ENCODE results near the gene MAP3K6. TPM values are rescaled to one million over a fixed set of nuclear protein-coding genes. Genes with fewer than 3 reads are reported as not detected.
A peak's percentile ranks its signal among the peaks of the same experiment; 100 is the strongest.

Gene MAP3K6
- total RNA-seq, 1 donor from 2014 or later, result 46.6 TPM

GRCh38 chr1:27361553-27361952 is 5.2 kb downstream of the MAP3K6 start:
- DNase-seq, result no peak
- no peak for ATAC-seq
- intact Hi-C loops (cut with micrococcal nuclease), result no loop called here

DNA sequence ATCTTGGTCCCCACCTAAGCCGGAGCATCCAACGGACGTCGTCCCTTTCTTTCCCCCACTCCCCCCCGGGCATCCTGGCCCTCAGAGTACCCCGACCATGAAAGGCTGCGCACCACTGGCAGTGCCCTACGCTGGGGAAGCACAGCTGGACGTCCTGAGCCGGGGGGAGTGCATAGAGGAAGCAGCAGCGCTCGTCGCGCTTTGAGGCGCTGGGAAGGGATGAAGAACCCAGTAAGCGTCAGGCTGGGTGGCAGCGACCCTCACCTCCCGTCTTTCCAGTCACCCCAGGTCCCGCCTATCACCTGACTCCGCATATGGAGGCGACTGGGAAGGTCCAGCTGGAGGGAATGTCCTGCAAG is 5.7 kb downstream of the MAP3K6 start:
- no peak for DNase-seq
- ATAC-seq, result no peak
- intact Hi-C loops (cut with micrococcal nuclease), result no loop called here

GRCh38 chr1:27360159-27361043 is 6.4 kb downstream of the MAP3K6 start:
- peak; percentile 72 for DNase-seq
- intact Hi-C loops (cut with micrococcal nuclease), result no loop called here
- ATAC-seq, result peak; percentile 6

DNA sequence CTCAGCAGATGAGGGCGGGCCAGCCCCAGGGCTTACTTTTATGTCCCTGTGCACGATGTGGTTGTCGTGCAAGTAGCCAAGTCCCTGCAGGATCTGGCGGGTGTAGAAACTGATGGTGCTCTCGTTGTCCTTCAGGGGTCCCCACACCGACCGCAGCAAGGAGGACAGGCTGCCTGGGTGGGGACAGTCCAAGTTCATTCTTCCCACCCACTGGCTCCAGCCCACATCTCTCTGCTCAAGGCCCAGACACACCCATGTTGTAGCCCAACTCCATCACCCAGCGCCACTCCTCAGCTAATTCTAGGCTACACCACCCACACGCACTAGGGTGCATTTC is 7.0 kb downstream of the MAP3K6 start:
- intact Hi-C loops (cut with micrococcal nuclease), result no loop called here
- no peak for ATAC-seq
- DNase-seq, result no peak

- no peak for DNase-seq
- intact Hi-C loops (cut with micrococcal nuclease), result no loop called here
- no peak for ATAC-seq
Observed at GRCh38 chr1:27358928-27359313, 7.8 kb downstream of the MAP3K6 start.

- intact Hi-C loops (cut with micrococcal nuclease), result no loop called here
- DNase-seq (no peak), ATAC-seq (no peak)
Observed at GRCh38 chr1:27358038-27358927, 8.5 kb downstream of the MAP3K6 start.

GRCh38 chr1:27357281-27358037 is 9.3 kb downstream of the MAP3K6 start:
- ATAC-seq, result peak; percentile 72
- intact Hi-C loops (cut with micrococcal nuclease), result no loop called here
- DNase-seq, result peak; percentile 86

DNA sequence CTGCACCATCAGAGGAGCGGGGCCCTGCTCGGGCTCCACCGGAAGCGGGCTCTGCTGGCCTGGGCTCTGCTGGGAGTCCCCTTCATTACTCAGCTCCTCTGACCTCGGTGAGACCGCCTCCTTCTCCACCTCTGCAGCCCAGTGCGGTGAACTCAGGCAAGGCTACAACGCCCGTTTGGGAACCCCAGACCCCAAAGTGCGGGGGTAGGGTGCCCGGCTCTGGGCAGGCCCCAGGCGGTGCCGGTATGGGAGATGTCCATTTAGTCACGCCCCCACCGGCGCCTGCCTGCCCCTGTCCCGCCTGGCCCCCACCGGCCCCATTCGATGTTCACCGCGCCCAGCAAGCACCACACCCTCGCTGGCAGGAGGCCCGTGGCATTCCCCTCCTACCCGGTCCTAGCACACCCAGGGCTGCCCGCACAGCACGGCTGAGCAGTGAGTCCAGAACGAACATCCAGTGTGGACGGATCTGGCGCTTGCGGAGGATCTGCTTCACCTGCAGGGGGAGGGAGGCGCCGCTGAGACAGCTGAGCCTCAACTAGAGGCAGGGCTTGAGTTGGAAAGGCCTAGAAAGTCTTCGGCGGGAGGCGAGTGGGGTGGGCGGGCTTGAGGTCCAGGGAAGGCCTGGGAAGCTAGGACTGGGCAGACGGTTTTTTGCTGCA is 10.0 kb downstream of the MAP3K6 start:
- DNase-seq (no peak), ATAC-seq (no peak)
- intact Hi-C loops (cut with micrococcal nuclease), result no loop called here

- intact Hi-C loops (cut with micrococcal nuclease), result no loop called here
- no peak for DNase-seq
- no peak for ATAC-seq
Observed at GRCh38 chr1:27356277-27356618, 10.5 kb downstream of the MAP3K6 start.

- DNase-seq (no peak), ATAC-seq (no peak)
- intact Hi-C loops (cut with micrococcal nuclease), result no loop called here
Observed at GRCh38 chr1:27355683-27356082, 11.1 kb downstream of the MAP3K6 start.

GRCh38 chr1:27353629-27354028 is 13.1 kb downstream of the MAP3K6 start:
- intact Hi-C loops (cut with micrococcal nuclease), result no loop called here
- ATAC-seq (no peak), DNase-seq (no peak)

DNA sequence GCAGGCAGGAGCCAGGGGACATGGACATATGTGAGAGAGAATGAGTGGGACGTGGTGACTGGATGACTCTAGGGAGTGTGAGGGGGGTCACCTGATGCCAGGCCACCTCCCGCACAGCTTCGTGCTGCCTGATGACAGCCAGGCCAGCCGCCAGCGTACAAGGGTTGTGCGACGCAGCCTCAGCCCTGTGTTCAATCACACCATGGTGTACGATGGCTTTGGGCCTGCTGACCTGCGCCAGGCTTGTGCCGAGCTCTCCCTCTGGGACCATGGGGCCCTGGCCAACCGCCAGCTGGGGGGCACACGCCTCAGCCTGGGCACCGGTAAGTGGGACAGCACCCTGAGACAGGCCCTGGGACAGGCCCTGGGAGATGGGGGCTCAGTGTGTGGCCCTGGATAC is 13.6 kb downstream of the MAP3K6 start:
- intact Hi-C loops (cut with micrococcal nuclease), result no loop called here
- DNase-seq, result peak; percentile 67
- ATAC-seq, result no peak

GRCh38 chr1:27351541-27352107 is 15.1 kb downstream of the MAP3K6 start:
- no peak for ATAC-seq
- DNase-seq, result no peak
- intact Hi-C loops (cut with micrococcal nuclease), result no loop called here

DNA sequence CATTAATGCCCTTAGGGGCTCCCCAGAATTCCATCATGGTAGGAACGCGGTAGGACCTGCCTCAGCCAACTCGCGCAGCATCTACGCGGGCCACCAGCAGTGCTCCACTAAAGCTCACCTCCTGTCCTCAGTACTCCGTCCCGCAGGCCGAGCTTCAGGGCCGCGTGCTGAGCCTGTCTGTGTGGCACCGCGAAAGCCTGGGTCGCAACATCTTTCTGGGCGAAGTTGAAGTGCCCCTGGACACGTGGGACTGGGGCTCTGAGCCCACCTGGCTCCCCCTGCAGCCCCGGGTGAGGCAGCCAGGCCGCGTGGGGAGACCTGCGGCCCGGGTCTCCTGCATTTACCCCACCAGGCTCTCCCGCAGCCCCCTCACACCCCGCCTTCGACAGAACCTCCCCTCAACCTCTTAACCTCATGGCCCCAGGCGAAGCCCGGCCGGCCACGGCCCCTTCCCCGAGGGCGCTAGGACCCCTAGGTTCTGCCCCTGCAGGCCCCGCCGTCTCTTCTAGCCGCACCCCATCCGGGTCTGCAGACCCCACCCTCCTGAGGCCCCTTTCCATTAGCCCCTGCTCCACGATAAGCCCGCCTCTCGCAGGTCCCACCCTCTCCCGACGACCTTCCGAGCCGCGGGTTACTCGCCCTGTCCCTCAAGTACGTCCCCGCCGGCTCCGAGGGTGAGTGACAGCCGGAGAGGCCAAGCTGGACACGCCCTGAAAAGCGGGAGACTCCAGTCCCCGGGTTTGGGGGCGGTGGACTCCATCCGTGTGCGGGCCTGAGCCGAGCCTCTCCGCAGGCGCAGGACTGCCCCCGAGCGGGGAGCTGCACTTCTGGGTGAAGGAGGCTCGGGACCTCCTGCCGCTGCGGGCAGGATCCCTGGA is 15.9 kb downstream of the MAP3K6 start:
- intact Hi-C loops (cut with micrococcal nuclease), result no loop called here
- DNase-seq (peak; percentile 79), ATAC-seq (peak; percentile 57)

DNA sequence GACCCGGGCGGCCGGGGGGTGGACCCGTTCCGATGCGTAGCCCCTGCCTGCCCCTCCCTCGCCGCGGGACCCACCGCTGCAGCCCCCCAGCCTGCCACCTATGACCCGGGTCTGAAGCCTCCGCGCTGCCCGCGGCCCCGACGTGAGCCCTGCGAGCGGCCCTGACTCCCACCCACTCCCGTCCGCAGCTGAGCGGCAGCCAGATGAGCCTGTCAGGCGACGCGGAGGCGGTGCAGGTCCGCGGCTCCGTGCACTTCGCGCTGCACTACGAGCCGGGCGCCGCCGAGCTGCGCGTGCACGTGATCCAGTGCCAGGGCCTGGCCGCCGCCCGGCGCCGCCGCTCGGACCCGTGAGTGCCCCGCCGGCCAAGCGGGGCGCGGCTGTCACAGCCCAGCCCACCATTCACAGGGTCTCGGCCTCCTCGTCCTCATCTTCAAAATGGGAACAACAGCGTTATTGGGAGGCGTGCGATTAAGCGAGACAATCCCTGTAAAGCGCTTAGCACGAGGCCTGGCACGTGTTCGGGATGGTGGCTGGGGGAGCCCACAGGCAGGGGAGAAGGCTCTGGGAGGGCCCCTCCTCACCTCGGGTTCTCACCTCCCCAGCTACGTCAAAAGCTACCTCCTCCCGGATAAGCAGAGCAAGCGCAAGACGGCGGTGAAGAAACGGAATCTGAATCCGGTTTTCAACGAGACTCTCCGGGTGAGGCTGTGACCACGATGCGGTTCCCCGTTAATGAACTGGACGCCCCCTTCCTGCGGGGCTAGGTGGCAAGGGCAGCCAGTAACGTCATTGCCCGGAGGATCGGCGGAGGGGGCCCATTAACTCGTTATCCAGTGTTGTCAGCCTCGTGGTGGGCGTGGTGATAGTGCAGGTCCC is 16.7 kb downstream of the MAP3K6 start:
- DNase-seq, result peak; percentile 80
- intact Hi-C loops (cut with micrococcal nuclease), result no loop called here

DNA sequence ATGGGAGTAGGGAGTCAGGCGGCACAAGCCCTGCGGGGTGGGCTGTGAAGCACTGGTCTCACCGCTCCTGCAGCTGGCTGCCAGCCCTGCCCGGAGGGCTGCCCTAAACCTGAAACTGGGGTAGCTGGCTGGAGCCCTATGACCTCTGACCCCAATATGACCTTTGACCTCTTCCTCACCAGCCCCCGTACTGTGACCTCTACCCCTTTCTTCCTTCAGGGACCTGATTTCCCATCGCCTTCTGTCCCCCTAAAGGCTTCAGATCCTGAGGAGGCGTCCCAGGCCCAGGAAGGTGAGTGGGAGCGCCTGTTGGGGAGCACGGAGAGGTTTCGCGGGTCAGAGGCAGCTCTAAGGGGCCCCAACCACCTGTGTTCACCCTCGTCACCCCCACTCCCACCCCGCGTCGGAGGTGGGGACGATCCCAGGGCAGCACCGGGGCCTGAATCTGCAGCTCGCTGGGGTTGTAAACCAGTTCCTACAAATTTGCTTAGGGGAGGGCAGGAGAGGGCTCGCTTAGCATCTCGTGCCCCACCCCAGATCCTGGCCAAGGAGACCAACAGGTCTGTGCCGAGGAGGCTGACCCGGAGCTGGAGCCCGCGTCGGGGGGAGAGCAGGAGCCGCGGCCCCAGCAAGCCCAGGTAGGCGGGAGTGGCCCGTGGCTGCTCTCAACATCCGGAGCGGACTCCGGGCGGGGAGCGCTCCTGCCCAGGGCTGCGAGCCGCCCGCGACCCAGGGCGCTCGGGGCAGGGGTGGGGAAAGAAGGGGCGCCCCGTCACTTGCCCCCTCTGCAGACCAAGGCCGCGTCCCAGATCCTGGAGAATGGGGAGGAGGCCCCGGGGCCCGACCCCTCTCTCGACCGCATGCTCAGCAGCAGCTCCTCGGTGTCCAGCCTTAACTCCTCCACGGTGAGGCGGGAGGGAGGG is 17.6 kb downstream of the MAP3K6 start:
- DNase-seq (peak; percentile 52), ATAC-seq (peak; percentile 39)
- intact Hi-C loops (cut with micrococcal nuclease), result no loop called here

More for the DNA sequence above, 16.7 kb downstream of the MAP3K6 start:
- peak; percentile 74 for ATAC-seq
